K562 (cell line): ENCODE results near the gene HAPSTR1. TPM values are rescaled to one million over a fixed set of nuclear protein-coding genes. Genes with fewer than 3 reads are reported as not detected.

Experiments
- ATAC-seq: fragments of 200-7000 bp; cut with Tn5 transposase; 3 replicates; pipeline ENCODE4 v1.9.1; 2020; ENCODE audit warnings: moderate library complexity
- BruUV-seq: library from RNA; stranded (reverse); fragments of 400-500 nt; replicated peaks from 2 replicates; lab custom pipeline; 2021; lab: Mats Ljungman, UMichigan
- CTCF ChIA-PET: fragments of 300-600 bp; formaldehyde crosslinking; extraction: SDS; loops from one replicate; lab custom pipeline; 2021; ENCODE audit warnings: low intra/inter-chr PET ratio; lab: Yijun Ruan, JAX
- POLR2A ChIA-PET: fragments of 300-600, 350-650 bp; sonication (Branson Sonifier 250); formaldehyde crosslinking; extraction: SDS; loops from one replicate; lab custom pipeline; 2021; ENCODE audit warnings: antibody characterized with exemption, inconsistent platforms; lab: Yijun Ruan, JAX
- DNase-seq, 4 experiments: peaks; one replicate each; pipeline versions ENCODE4 v3.0.0 to v3.0.0-alpha.2; 2011 to 2018; ENCODE audit warnings: low spot score in 3 of 4, mixed read lengths in 3 of 4; ENCODE audit errors: extremely low read depth in 1 of 4
- FAIRE-seq: peaks from 2 replicates; lab custom pipeline; 2011; peaks lifted over from hg19 to GRCh38; lab: Jason Lieb, UNC
- H2AFZ ChIP-seq: 2 replicates; pipeline ENCODE4 v1.6.0; 2011; ENCODE audit warnings: low read depth, low read length, control low read depth, inconsistent platforms
- H3K27ac ChIP-seq: fragments of 200-600 bp; 3 replicates; pipeline ENCODE4 v1.8.0; 2011; ENCODE audit warnings: low read depth, mild to moderate bottlenecking, control low read depth, inconsistent platforms, low read length, moderate library complexity, mixed read lengths; ENCODE audit errors: extremely low read depth
- H3K27me3 ChIP-seq, 2 experiments: fragments of 300-600 bp in 1 of 2; 2 replicates in 1 of 2; 3 replicates in 1 of 2; pipeline versions ENCODE4 v1.6.0 to v1.8.0; 2011; ENCODE audit warnings: inconsistent platforms in 2 of 2, low read length in 2 of 2, mild to moderate bottlenecking in 1 of 2, mixed read lengths in 1 of 2, moderate library complexity in 1 of 2; ENCODE audit not compliant: control insufficient read depth in 2 of 2, insufficient read depth in 2 of 2
- H3K36me3 ChIP-seq: fragments of 300-600 bp; 3 replicates; pipeline ENCODE4 v1.8.0; 2011; ENCODE audit warnings: mild to moderate bottlenecking, low read length, inconsistent platforms; ENCODE audit not compliant: control insufficient read depth, insufficient read depth
- H3K4me1 ChIP-seq, 2 experiments: fragments of 200-600 bp in 1 of 2; replicated peaks in 1 of 2; 2 replicates in 1 of 2; 3 replicates in 1 of 2; pipeline versions ENCODE4 v1.5.1 to v1.8.0; 2011; ENCODE audit warnings: inconsistent platforms in 2 of 2, low read length in 2 of 2, mild to moderate bottlenecking in 1 of 2, mixed read lengths in 1 of 2, moderate library complexity in 1 of 2; ENCODE audit not compliant: control insufficient read depth in 2 of 2, insufficient read depth in 2 of 2
- H3K4me2 ChIP-seq: 2 replicates; pipeline ENCODE4 v1.6.1; 2011; ENCODE audit warnings: low read length, control low read depth, inconsistent platforms, mixed read lengths; ENCODE audit not compliant: insufficient read depth
- H3K4me3 ChIP-seq: fragments of 200-600 bp; sonication (generic), shearing (Covaris generic); 2 replicates; pipeline ENCODE4 v1.5.1; 2016; ENCODE audit warnings: control low read depth, inconsistent platforms
- H3K79me2 ChIP-seq: fragments of 200-600 bp; 3 replicates; pipeline ENCODE4 v1.8.0; 2011; ENCODE audit warnings: low read length, inconsistent platforms; ENCODE audit not compliant: control insufficient read depth, insufficient read depth
- H3K9ac ChIP-seq, 2 experiments: 2 replicates each; pipeline versions ENCODE4 v1.6.0 to v1.6.1; 2011; ENCODE audit warnings: low read depth in 2 of 2, low read length in 2 of 2, control low read depth in 1 of 2, inconsistent platforms in 1 of 2, mild to moderate bottlenecking in 1 of 2, mixed read lengths in 1 of 2; ENCODE audit not compliant: insufficient read depth in 1 of 2
- H3K9me1 ChIP-seq: one replicate; pipeline ENCODE4 v1.6.0; 2011; ENCODE audit warnings: inconsistent platforms, mild to moderate bottlenecking, low read length, moderate library complexity; ENCODE audit not compliant: control insufficient read depth, insufficient read depth
- H3K9me3 ChIP-seq: replicated peaks from 2 replicates; pipeline ENCODE4 v1.5.1; 2011; ENCODE audit warnings: low read depth, low read length, inconsistent platforms; ENCODE audit not compliant: control insufficient read depth, insufficient read depth
- H4K20me1 ChIP-seq: replicated peaks from 2 replicates; pipeline ENCODE4 v1.6.1; 2011; ENCODE audit warnings: low read length, inconsistent platforms, mixed read lengths; ENCODE audit not compliant: control insufficient read depth, insufficient read depth
- ZNF717 ChIP-seq: fragments of 250-450 bp; sonication (Bioruptor Pico); IDR thresholded peaks from 2 replicates; pipeline ENCODE4 v1.5.0; 2021
- WGBS: fragments of 100-300 bp; shearing (Covaris generic); methylation state at CpG from one replicate; pipeline ENCODE4 v1.1.6; 2016; ENCODE audit warnings: low coverage, mixed read lengths; ENCODE audit not compliant: insufficient coverage; ENCODE audit errors: missing lambda C conversion rate; 5-methylcytosine and 5-hydroxymethylcytosine counted together
- in situ Hi-C: fragments of 300-500 bp; cut with MboI; formaldehyde crosslinking; loops from 4 replicates; pipeline ENCODE4 v1.15.0; 2018; ENCODE audit warnings: inconsistent platforms, mixed read lengths
- intact Hi-C: fragments of 100-400 bp; cut with micrococcal nuclease; formaldehyde crosslinking; loops from 2 replicates; pipeline ENCODE4 v1.14.2; 2022
- polyA plus RNA-seq, 8 experiments: library from polyadenylated mRNA; depleted of rRNA in 4 of 8; stranded (reverse) in 5 of 8; unstranded in 3 of 8; fragments of >200 nt; fragmentation: Nextera tagmentation in 2 of 8; fragmentation: Illumina TruSeq in 1 of 8; extraction: Ambion mirVana in 2 of 8; extraction: Trizol in 1 of 8; gene quantifications; 2 replicates each; pipeline versions ENCODE4 v1.2.1 to v1.2.3, GENCODE V29; 2011 to 2014; ENCODE audit warnings: inconsistent platforms in 1 of 8, missing spikeins in 1 of 8
- total RNA-seq, 7 experiments: library from RNA; depleted of rRNA in 6 of 7; stranded (reverse); fragments of >200 nt in 6 of 7; fragmentation: Illumina TruSeq in 2 of 7; extraction: Trizol in 2 of 7; gene quantifications; 2 replicates each; pipeline versions ENCODE4 v1.2.1 to v1.2.3, GENCODE V29; 2011 to 2021; ENCODE audit warnings: low replicate concordance in 1 of 7

The HAPSTR1 gene
- total and polyA plus RNA-seq, 9 of the 15 experiments (the other 6 are each of a cell fraction or from before 2014, with no cell fraction given) = 10.8 to 67.9 (median 36.5) TPM

- ATAC-seq (0 out of 3 replicates have a peak, but pooled peaks have one; percentile 3), FAIRE-seq (no peak), DNase-seq (no peak)
- no peaks in the 10 kb centered on the region for H3K9me3 ChIP-seq
- H3K4me3 ChIP-seq = no peak overlapping the region
- H4K20me1 ChIP-seq = peaks cover 71% of the 10 kb centered on the region
- BruUV-seq = no TSS peak
- CTCF ChIA-PET = no interaction called here
- H3K9me1 ChIP-seq = peaks cover 8% of the 10 kb centered on the region
- peaks cover 97% of the 10 kb centered on the region for H3K36me3 ChIP-seq
- intact Hi-C loops = loop anchor here (1.0 kb wide), 1 partner anchor 30 kb away; no protein-coding TSS in a partner anchor
- in situ Hi-C loops = no loop called here
- H3K4me2 ChIP-seq = 0 out of 2 replicates have a peak overlapping the region, but pooled peaks have one; percentile 9
- WGBS = 78% methylated on average over 10 of the region's 10 CpGs
- H3K27ac ChIP-seq = no peak overlapping the region
- no peak for TF ChIP-seq ZNF717 (CRISPR knock-in tag)
- TF ChIP-seq, all 486 proteins: peak for 0
- Histone ChIP-seq H3K27me3 (no peaks in the 10 kb centered on the region), H3K4me1 (peaks cover 9 to 38% of the 10 kb centered on the region in 2 experiments), H3K79me2 (peaks cover 100% of the 10 kb centered on the region), H2AFZ (no peak overlapping the region), H3K9ac (no peak overlapping the region; a peak in 1 of 4 replicates)
- POLR2A ChIA-PET = interaction anchor here (0.6 to 4.0 kb wide), 14 partner anchors 9 to 131 kb away, joined by 3 to 26 read pairs (median 3); no protein-coding TSS in a partner anchor
Measured at GRCh38 chr16:9097266-9098219, 6.1 kb downstream of the HAPSTR1 start.
